ENCODE results near the gene SETD3.

SETD3 gene

GRCh38 chr14:99479906-99480869 is at the start of gene SETD3:
TSS of gene SETD3 (minus strand) at chr14:99480859. CDS start at chr14:99465805, 15,054 bp downstream.
- peak within 1 kb of the TSS; percentile 96 for H3K4me3 Mint-ChIP-seq

GRCh38 chr14:99529899-99530298 is 49.2 kb upstream of the SETD3 start:
- H3K9me3 Mint-ChIP-seq: no peaks in the 10 kb centered on the region
- H3K27me3 Mint-ChIP-seq (ENCODE audit: low read depth): no peaks in the 10 kb centered on the region
- no peak overlapping the region for H3K4me3 Mint-ChIP-seq
- H3K27ac Mint-ChIP-seq: no peak overlapping the region
- peaks cover 6% of the 10 kb centered on the region for H3K4me1 Mint-ChIP-seq (ENCODE audit: low read depth)
- no peaks in the 10 kb centered on the region for H3K36me3 Mint-ChIP-seq (ENCODE audit: low read depth)

More at GRCh38 chr14:99479906-99480869, at the start of gene SETD3:
- Mint-ChIP-seq H3K9me3 (no peaks in the 10 kb centered on the region), H3K27ac (peak within 1 kb of the TSS; percentile 99), H3K27me3 (ENCODE audit: low read depth) (no peaks in the 10 kb centered on the region), H3K36me3 (ENCODE audit: low read depth) (peaks cover 3% of the 10 kb centered on the region), H3K4me1 (ENCODE audit: low read depth) (peaks cover 35% of the 10 kb centered on the region)

DNA sequence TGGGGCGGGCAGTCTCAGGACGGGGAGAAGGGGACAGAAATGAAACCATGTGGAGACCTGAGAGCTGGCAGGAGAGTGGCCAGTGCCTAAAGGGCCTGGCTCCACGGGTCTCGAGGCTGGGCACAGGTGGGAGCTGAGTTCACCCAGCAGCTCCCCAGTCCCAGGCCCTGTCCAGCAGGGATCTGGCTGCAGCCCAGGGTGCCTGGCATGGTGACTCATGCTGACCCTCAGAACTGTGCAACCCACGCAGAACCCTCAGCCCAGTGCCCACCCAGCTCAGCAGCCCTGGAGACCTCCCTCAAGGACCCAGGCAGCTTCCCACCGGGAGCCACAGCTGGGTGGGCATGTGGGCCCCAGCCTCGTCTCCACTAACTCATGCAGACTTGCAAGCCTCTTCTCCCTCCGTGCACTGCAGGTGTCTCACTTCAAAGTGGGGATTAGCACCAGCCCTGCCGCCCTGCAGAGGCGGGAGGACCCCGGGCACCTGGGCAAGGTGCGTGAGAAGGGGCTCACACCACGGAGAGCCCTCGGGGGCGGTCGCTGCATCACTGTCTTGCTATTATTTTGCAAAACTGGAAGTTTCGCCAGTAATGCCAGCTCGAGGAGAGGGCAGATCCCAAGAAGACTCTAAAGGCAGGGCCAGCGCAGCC is 46.9 kb upstream of the SETD3 start:
- H3K27me3 Mint-ChIP-seq (ENCODE audit: low read depth): no peaks in the 10 kb centered on the region
- H3K27ac Mint-ChIP-seq: no peak overlapping the region
- H3K4me3 Mint-ChIP-seq: no peak overlapping the region
- H3K9me3 Mint-ChIP-seq: no peaks in the 10 kb centered on the region
- peaks cover 7% of the 10 kb centered on the region for H3K4me1 Mint-ChIP-seq (ENCODE audit: low read depth)
- no peaks in the 10 kb centered on the region for H3K36me3 Mint-ChIP-seq (ENCODE audit: low read depth)

GRCh38 chr14:99527026-99527425 is 46.4 kb upstream of the SETD3 start:
- no peak overlapping the region for H3K27ac Mint-ChIP-seq

DNA sequence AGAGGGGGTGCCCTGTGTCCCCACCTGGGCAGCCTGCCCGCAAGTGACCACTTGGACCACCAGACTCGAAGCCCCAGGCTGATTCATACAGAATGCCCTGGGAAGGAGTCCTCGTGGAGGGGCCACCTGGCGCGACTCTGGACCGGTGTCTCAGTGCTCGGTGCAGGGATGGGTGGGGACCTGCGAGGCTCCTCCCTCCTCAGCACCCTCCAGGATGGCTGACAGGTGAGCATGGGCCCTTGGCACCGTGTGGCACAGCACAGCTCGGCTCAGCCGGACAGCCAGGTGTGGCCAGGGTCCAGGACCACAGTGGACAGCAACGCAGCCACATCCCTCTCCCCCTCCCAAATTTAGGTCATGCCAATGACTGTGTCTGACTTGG is 45.0 kb upstream of the SETD3 start:
- Mint-ChIP-seq H3K27ac (no peak overlapping the region), H3K27me3 (ENCODE audit: low read depth) (no peaks in the 10 kb centered on the region), H3K4me3 (no peak overlapping the region)

More at GRCh38 chr14:99527026-99527425, 46.4 kb upstream of the SETD3 start:
- no peaks in the 10 kb centered on the region for H3K9me3 Mint-ChIP-seq
- no peak overlapping the region for H3K4me3 Mint-ChIP-seq
- H3K4me1 Mint-ChIP-seq (ENCODE audit: low read depth): peaks cover 7% of the 10 kb centered on the region
- H3K36me3 Mint-ChIP-seq (ENCODE audit: low read depth): no peaks in the 10 kb centered on the region
- no peaks in the 10 kb centered on the region for H3K27me3 Mint-ChIP-seq (ENCODE audit: low read depth)

DNA sequence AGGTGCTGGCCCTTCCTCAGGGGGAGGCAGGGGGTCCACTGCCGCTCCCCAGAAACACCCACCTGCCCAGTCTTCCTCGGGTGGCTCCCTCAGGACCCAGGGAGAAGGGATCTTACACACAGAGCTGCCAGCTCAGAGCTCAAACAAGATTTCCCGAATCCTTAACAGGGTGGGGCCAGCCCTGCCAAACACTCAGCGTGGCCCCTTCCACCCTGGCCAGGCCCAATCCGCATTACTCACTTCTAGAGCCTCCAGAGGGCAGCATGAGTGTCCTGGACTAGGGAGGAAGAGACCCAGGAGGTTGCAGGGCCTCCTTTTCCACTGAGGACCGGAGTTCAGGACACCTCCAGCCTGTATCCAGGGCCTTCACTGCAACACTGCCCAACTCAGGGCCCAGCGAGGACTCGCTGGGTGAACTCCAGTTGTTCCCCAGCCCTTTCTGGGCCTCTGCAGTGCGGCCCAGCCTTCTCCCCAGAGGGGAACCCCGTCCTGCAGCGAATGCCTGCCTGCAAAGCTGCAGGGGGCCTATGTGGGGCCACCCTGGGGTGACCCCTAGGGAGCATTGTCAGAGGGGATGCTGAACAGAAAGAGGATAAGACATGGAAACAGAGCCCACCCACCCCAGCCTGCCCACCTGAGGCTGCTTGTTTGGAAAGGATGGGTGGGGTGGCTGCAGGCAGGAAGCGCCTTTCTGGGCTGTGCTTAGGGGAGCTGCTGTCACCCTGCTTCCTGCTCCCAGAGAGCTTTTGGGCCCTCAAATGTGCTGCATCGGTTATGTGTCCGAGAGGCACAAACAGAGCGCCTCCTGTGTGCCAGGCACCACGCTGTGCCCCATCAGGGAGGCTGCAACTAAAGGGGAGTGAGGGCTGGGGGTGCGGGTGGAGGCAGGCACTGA is 44.4 kb upstream of the SETD3 start:
- no peaks in the 10 kb centered on the region for H3K27me3 Mint-ChIP-seq (ENCODE audit: low read depth)
- H3K27ac Mint-ChIP-seq: peak overlapping the region; percentile 87
- peak overlapping the region; percentile 48 for H3K4me3 Mint-ChIP-seq

More for the DNA sequence above, 45.0 kb upstream of the SETD3 start:
- Mint-ChIP-seq H3K36me3 (ENCODE audit: low read depth) (no peaks in the 10 kb centered on the region), H3K9me3 (no peaks in the 10 kb centered on the region), H3K4me1 (ENCODE audit: low read depth) (peaks cover 7% of the 10 kb centered on the region)

DNA sequence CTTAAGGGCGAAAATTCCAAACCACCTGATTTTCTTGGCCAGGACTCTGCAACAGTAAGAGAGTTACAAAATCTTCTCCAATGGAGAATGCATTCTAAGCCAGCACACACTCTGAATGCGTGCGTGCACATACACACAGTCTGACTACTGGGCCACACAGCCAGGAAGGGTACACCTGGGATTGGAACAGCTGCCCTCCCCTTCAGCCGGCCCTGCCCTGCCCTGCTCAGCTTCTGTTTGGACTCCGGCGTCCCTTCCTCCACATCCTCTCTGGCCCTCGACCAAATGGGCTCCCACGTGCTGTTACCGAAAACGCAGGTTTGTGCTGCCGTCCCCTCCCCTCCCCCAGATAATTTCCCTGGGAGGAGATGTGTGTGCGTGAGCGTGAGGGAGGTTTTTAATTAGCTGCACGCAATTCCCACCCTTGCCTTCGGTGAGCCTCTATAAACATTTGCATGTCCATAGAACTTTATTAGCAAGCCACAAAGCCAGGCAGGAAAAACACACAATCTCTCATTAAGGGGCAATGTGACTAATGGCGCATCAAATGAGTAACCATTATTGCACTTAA is 43.5 kb upstream of the SETD3 start:
- Mint-ChIP-seq H3K4me1 (ENCODE audit: low read depth) (peaks cover 7% of the 10 kb centered on the region), H3K27me3 (ENCODE audit: low read depth) (no peaks in the 10 kb centered on the region), H3K9me3 (no peaks in the 10 kb centered on the region), H3K27ac (no peak overlapping the region), H3K4me3 (no peak overlapping the region), H3K36me3 (ENCODE audit: low read depth) (no peaks in the 10 kb centered on the region)

More for the DNA sequence above, 44.4 kb upstream of the SETD3 start:
- no peaks in the 10 kb centered on the region for H3K9me3 Mint-ChIP-seq
- peaks cover 7% of the 10 kb centered on the region for H3K4me1 Mint-ChIP-seq (ENCODE audit: low read depth)
- H3K36me3 Mint-ChIP-seq (ENCODE audit: low read depth): no peaks in the 10 kb centered on the region

DNA sequence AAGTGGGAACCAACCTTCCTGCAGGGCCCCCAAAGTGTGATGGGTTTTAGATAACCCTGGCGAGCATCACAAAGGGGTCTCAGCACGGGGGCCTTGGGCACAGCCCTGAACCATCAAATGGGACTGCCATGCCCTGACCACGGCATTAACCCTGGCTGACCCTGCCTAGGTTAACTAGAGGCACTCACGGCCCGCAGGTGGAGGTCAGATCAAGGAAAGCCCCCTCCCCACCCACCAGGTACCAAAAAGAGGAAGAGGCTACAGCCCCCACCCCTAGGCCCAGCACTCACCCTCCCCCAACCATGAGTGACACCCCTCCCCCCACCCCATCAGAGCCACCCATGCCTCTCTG is 43.0 kb upstream of the SETD3 start:
- no peaks in the 10 kb centered on the region for H3K9me3 Mint-ChIP-seq
- peaks cover 7% of the 10 kb centered on the region for H3K4me1 Mint-ChIP-seq (ENCODE audit: low read depth)
- H3K36me3 Mint-ChIP-seq (ENCODE audit: low read depth): no peaks in the 10 kb centered on the region
- no peaks in the 10 kb centered on the region for H3K27me3 Mint-ChIP-seq (ENCODE audit: low read depth)
- H3K27ac Mint-ChIP-seq: no peak overlapping the region
- H3K4me3 Mint-ChIP-seq: no peak overlapping the region

GRCh38 chr14:99522934-99523703 is 42.5 kb upstream of the SETD3 start:
- Mint-ChIP-seq H3K4me3 (no peak overlapping the region), H3K36me3 (ENCODE audit: low read depth) (no peaks in the 10 kb centered on the region), H3K9me3 (no peaks in the 10 kb centered on the region), H3K27ac (no peak overlapping the region), H3K27me3 (ENCODE audit: low read depth) (no peaks in the 10 kb centered on the region), H3K4me1 (ENCODE audit: low read depth) (peaks cover 7% of the 10 kb centered on the region)

- Mint-ChIP-seq H3K27ac (no peak overlapping the region), H3K4me1 (ENCODE audit: low read depth) (peaks cover 7% of the 10 kb centered on the region), H3K9me3 (no peaks in the 10 kb centered on the region), H3K4me3 (no peak overlapping the region), H3K27me3 (ENCODE audit: low read depth) (no peaks in the 10 kb centered on the region), H3K36me3 (ENCODE audit: low read depth) (no peaks in the 10 kb centered on the region)
Observed at GRCh38 chr14:99522457-99522891, 41.8 kb upstream of the SETD3 start.

GRCh38 chr14:99522025-99522401 is 41.4 kb upstream of the SETD3 start:
- Mint-ChIP-seq H3K36me3 (ENCODE audit: low read depth) (no peaks in the 10 kb centered on the region), H3K4me3 (no peak overlapping the region), H3K4me1 (ENCODE audit: low read depth) (peaks cover 7% of the 10 kb centered on the region), H3K9me3 (no peaks in the 10 kb centered on the region), H3K27ac (no peak overlapping the region), H3K27me3 (ENCODE audit: low read depth) (no peaks in the 10 kb centered on the region)

GRCh38 chr14:99521176-99522024 is 40.7 kb upstream of the SETD3 start:
- Mint-ChIP-seq H3K36me3 (ENCODE audit: low read depth) (no peaks in the 10 kb centered on the region), H3K4me1 (ENCODE audit: low read depth) (peaks cover 7% of the 10 kb centered on the region), H3K27me3 (ENCODE audit: low read depth) (no peaks in the 10 kb centered on the region), H3K27ac (no peak overlapping the region), H3K9me3 (no peaks in the 10 kb centered on the region), H3K4me3 (no peak overlapping the region)
